T-helper 1 cell treated with Interleukin-12 subunit alpha and Interleukin-12 subunit beta and Interleukin-4 antibody, amounts not matched to agents 30 μg/mL and 1 μg/mL, for 36 hours (primary cell): Measurements from ENCODE around the gene MALSU1.

Experiments used
- H3K27ac Mint-ChIP-seq: one replicate; pipeline ENCODE4 v1.8.0; 2021; ENCODE audit warnings: mild to moderate bottlenecking, mixed read lengths
- H3K27me3 Mint-ChIP-seq: one replicate; pipeline ENCODE4 v1.8.0; 2021; ENCODE audit warnings: low read depth, mixed read lengths
- H3K36me3 Mint-ChIP-seq: one replicate; pipeline ENCODE4 v1.8.0; 2021; ENCODE audit warnings: low read depth, mixed read lengths
- H3K4me1 Mint-ChIP-seq: one replicate; pipeline ENCODE4 v1.8.0; 2021; ENCODE audit warnings: low read depth, mixed read lengths
- H3K4me3 Mint-ChIP-seq: one replicate; pipeline ENCODE4 v1.8.0; 2021; ENCODE audit warnings: mild to moderate bottlenecking, moderate library complexity, mixed read lengths
- H3K9me3 Mint-ChIP-seq: one replicate; pipeline ENCODE4 v1.8.0; 2021; ENCODE audit warnings: mixed read lengths

MALSU1 gene

GRCh38 chr7:23353172-23353571, 54.0 kb downstream of the MALSU1 start:
- H3K4me3 Mint-ChIP-seq, result no peak overlapping the region
- H3K27ac Mint-ChIP-seq, result no peak overlapping the region
- no peaks in the 10 kb centered on the region for H3K36me3 Mint-ChIP-seq
- H3K27me3 Mint-ChIP-seq, result peaks cover 67% of the 10 kb centered on the region
- H3K9me3 Mint-ChIP-seq, result no peaks in the 10 kb centered on the region
- H3K4me1 Mint-ChIP-seq, result peaks cover 14% of the 10 kb centered on the region

DNA sequence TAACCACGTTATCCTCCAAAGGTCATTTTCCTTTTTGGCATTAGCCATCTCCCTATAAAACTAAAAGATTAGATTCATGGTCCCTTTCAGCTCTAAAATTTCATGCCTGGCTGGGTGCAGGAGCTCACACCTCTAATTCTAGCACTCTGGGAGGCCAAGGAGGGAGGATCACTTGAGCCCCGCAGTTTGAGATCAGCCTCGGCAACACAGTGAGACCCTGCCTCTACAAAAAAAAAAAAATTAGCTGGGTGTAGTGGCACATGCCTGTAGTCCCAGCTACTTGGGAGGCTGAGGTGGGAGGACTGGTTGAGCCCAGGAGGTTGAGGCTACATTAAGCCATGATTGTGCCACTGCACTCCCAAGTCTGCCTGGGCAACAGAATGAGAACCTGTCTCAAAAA, 57.0 kb downstream of the MALSU1 start:
- no peak overlapping the region for H3K4me3 Mint-ChIP-seq
- no peaks in the 10 kb centered on the region for H3K36me3 Mint-ChIP-seq
- H3K27ac Mint-ChIP-seq, result no peak overlapping the region
- H3K4me1 Mint-ChIP-seq, result peaks cover 14% of the 10 kb centered on the region
- no peaks in the 10 kb centered on the region for H3K9me3 Mint-ChIP-seq
- H3K27me3 Mint-ChIP-seq, result peaks cover 72% of the 10 kb centered on the region

- Mint-ChIP-seq H3K9me3 (no peaks in the 10 kb centered on the region), H3K4me1 (peaks cover 14% of the 10 kb centered on the region), H3K27ac (peak overlapping the region; percentile 33), H3K4me3 (peak overlapping the region; percentile 33), H3K36me3 (no peaks in the 10 kb centered on the region), H3K27me3 (peaks cover 69% of the 10 kb centered on the region)
These were observed 57.6 kb downstream of the MALSU1 start for GRCh38 chr7:23356726-23357125.

GRCh38 chr7:23357190-23358093, 58.3 kb downstream of the MALSU1 start:
- Mint-ChIP-seq H3K36me3 (no peaks in the 10 kb centered on the region), H3K4me1 (peaks cover 14% of the 10 kb centered on the region), H3K4me3 (no peak overlapping the region), H3K9me3 (no peaks in the 10 kb centered on the region), H3K27ac (no peak overlapping the region), H3K27me3 (peaks cover 71% of the 10 kb centered on the region)

DNA sequence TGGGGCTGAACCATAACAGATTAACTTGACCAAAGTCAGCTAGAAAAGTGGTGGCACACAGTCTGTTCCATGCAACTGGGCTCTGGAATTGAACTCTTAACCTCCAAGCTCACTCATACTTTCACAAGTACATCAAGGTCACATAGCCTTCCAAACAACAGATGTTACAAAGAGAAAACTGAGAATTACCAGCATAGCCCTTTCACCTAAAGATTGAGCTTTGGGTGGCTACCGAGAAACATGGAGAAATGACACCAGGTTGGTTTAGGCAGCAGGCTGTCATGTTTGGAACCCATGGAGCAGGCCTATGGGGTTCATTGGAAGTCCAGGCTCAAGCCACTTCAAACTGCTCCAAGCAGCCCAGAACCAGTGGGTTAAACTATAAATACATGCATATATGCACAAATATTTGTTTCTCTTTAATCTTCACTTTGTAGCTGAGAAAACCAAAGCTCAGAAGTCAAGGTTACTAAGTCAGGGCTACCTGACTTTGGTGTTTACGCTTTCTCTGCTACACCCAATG, 59.1 kb downstream of the MALSU1 start:
- H3K27me3 Mint-ChIP-seq, result peaks cover 63% of the 10 kb centered on the region
- no peaks in the 10 kb centered on the region for H3K9me3 Mint-ChIP-seq
- no peaks in the 10 kb centered on the region for H3K36me3 Mint-ChIP-seq
- H3K4me1 Mint-ChIP-seq, result peaks cover 14% of the 10 kb centered on the region
- H3K27ac Mint-ChIP-seq, result no peak overlapping the region
- no peak overlapping the region for H3K4me3 Mint-ChIP-seq
